DMS79 treated with DMSO at 0.1 percent for 48 hours (cell line): ENCODE measurements around the gene F7.

Experiments used
- DNase-seq: peaks from one replicate; lab custom pipeline; 2025; lab: John Stamatoyannopoulos, UW

The F7 gene

GRCh38 chr13:113138792-113139551, 33.4 kb downstream of the F7 start:
- DNase-seq = no peak

- DNase-seq = no peak
Measured at GRCh38 chr13:113139577-113139976, 34.0 kb downstream of the F7 start.

- DNase-seq = no peak
Measured at GRCh38 chr13:113140677-113141600, 35.3 kb downstream of the F7 start.

- no peak for DNase-seq
Measured at GRCh38 chr13:113141601-113141970, 36.0 kb downstream of the F7 start.

GRCh38 chr13:113142876-113143275, 37.3 kb downstream of the F7 start:
- DNase-seq = no peak

GRCh38 chr13:113143466-113144254, 38.1 kb downstream of the F7 start:
- DNase-seq = no peak

GRCh38 chr13:113144255-113144629, 38.7 kb downstream of the F7 start:
- no peak for DNase-seq

- DNase-seq = no peak
Measured at GRCh38 chr13:113145496-113145895, 39.9 kb downstream of the F7 start.

- no peak for DNase-seq
Measured at GRCh38 chr13:113145911-113146598, 40.5 kb downstream of the F7 start.

GRCh38 chr13:113146750-113147149, 41.2 kb downstream of the F7 start:
- no peak for DNase-seq

- no peak for DNase-seq
Measured at GRCh38 chr13:113147206-113147605, 41.6 kb downstream of the F7 start.

- DNase-seq = no peak
Measured at GRCh38 chr13:113148407-113148806, 42.8 kb downstream of the F7 start.

GRCh38 chr13:113148940-113149503, 43.4 kb downstream of the F7 start:
- DNase-seq = no peak

- DNase-seq = no peak
Measured at GRCh38 chr13:113149711-113150549, 44.3 kb downstream of the F7 start.

GRCh38 chr13:113150550-113151365, 45.2 kb downstream of the F7 start:
- DNase-seq = no peak

- peak; percentile 18 for DNase-seq
Measured at GRCh38 chr13:113151745-113152690, 46.4 kb downstream of the F7 start.

GRCh38 chr13:113152691-113152983, 47.0 kb downstream of the F7 start:
- DNase-seq = peak; percentile 48

GRCh38 chr13:113152984-113153809, 47.6 kb downstream of the F7 start:
- no peak for DNase-seq
